C4-2B (cell line): Measurements from ENCODE around the gene DDX5.

Source experiments
- H3K27ac ChIP-seq: fragments of 450-650 bp; 2 replicates; pipeline ENCODE4 v1.5.1; 2017
- CTCF ChIP-seq: fragments of 450-650 bp; conservative IDR thresholded peaks from 2 replicates; pipeline ENCODE4 v1.5.1; 2017; ENCODE audit warnings: mild to moderate bottlenecking
- ZFX ChIP-seq: fragments of 450-650 bp; IDR thresholded peaks from 2 replicates; pipeline ENCODE4 v1.6.1; 2017

Gene DDX5

GRCh38 chr17:64459284-64459747 lies 46.8 kb downstream of the DDX5 start:
- H3K27ac ChIP-seq: no peak overlapping the region
- no peak for TF ChIP-seq ZFX

- TF ChIP-seq ZFX (no peak), CTCF (no peak)
- H3K27ac ChIP-seq: no peak overlapping the region
These were observed 47.3 kb downstream of the DDX5 start for GRCh38 chr17:64458756-64459155.

- H3K27ac ChIP-seq: no peak overlapping the region
- no peak for TF ChIP-seq ZFX
- no peak for TF ChIP-seq CTCF
These were observed 48.9 kb downstream of the DDX5 start for GRCh38 chr17:64457156-64457555.

DNA sequence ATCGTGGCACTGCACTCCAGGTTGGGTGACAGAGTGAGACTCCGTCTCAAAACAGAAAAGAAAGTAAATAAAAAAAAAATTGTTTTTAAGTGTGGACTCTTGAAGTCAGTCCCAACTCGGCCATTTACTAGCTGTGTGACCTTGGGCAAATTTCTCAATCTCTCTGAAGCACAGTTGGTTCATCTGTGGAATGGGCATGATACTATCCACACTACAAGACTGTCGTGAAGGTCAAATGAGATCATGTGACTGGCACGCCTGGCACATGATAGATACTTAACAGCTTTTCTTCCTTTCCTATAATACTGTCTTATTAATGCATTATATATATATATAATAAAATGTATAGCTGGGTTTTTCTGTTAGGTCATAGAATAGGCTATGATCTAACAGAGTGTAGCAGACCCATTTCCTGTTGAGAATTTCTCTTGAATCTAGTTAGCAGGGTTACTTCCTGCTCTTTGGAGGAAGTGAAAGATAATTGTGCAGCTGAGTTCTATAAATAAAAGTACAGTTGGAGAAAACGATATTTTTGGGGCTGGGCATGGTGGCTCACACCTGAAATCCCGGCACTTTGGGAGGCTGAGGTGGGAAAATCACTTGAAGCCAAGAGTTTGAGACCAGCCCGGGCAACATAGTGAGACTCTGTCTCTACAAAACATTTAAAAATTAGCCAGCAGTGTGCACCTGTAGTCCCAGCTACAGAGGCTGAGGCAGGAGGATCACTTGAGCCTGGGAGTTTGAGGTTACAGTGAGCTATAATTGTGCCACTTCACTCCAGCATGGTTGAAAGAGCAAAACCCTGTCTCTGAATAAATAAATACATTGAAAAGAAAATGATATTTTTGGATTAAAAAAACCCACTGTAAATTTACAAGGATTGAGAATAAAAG lies 49.9 kb downstream of the DDX5 start:
- TF ChIP-seq CTCF (no peak), ZFX (no peak)
- H3K27ac ChIP-seq: no peak overlapping the region

DNA sequence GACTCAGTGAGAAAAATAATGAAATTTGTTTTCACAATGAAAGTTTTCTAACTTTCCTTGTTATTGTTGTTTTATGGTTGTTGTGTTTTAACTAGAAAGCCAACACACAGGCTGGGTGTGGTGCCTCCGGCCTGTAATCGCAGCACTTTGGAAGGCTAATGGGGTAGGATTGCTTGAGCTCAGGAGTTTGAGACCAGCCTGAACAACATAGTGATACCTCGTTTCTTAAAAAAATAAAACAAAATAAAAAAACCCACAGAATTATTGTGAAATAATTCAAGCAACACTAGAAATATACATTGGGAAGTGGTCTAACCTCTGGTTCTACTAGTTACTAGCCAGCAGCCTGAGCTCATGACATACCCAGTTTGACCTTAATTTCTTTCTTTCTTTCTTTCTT lies 56.5 kb downstream of the DDX5 start:
- H3K27ac ChIP-seq: no peak overlapping the region
- no peak for TF ChIP-seq CTCF
- no peak for TF ChIP-seq ZFX

- no peak for TF ChIP-seq CTCF
- no peak for TF ChIP-seq ZFX
- H3K27ac ChIP-seq: no peak within 1 kb of the TSS
These were observed 57.2 kb downstream of the DDX5 start, which contains the start of gene MILR1 for GRCh38 chr17:64448665-64449512. Gene MILR1, plus strand, starts transcription at chr17:64449115. Its CDS starts 54 bp downstream, at chr17:64449169.
